DMS79 treated with DMSO at 0.1 percent for 48 hours (cell line): Measurements from ENCODE around the gene DNAJC4.

ENCODE experiments used
- DNase-seq: peaks from one replicate; lab custom pipeline; 2025; lab: John Stamatoyannopoulos, UW

Gene DNAJC4

GRCh38 chr11:64259533-64260067 is 29.3 kb downstream of the DNAJC4 start:
- DNase-seq, result no peak

- DNase-seq, result no peak
Observed at GRCh38 chr11:64260147-64260708, 29.9 kb downstream of the DNAJC4 start.

GRCh38 chr11:64261556-64262080 is 31.3 kb downstream of the DNAJC4 start:
- no peak for DNase-seq

GRCh38 chr11:64262271-64263002 is 32.1 kb downstream of the DNAJC4 start:
- no peak for DNase-seq

GRCh38 chr11:64263021-64263946 is 32.9 kb downstream of the DNAJC4 start:
- DNase-seq, result no peak

GRCh38 chr11:64263947-64264317 is 33.6 kb downstream of the DNAJC4 start:
- no peak for DNase-seq

- no peak for DNase-seq
Observed at GRCh38 chr11:64264371-64264852, 34.1 kb downstream of the DNAJC4 start.

- no peak for DNase-seq
Observed at GRCh38 chr11:64265176-64266160, 35.1 kb downstream of the DNAJC4 start.

- DNase-seq, result no peak
Observed at GRCh38 chr11:64266339-64266738, 36.0 kb downstream of the DNAJC4 start.

GRCh38 chr11:64267207-64267945 is 37.0 kb downstream of the DNAJC4 start:
- DNase-seq, result peak; percentile 78

GRCh38 chr11:64268025-64268892 is 37.9 kb downstream of the DNAJC4 start:
- DNase-seq, result peak; percentile 30

GRCh38 chr11:64268893-64269539 is 38.7 kb downstream of the DNAJC4 start:
- no peak for DNase-seq

- peak; percentile 97 for DNase-seq
Observed at GRCh38 chr11:64269540-64270220, 39.3 kb downstream of the DNAJC4 start.

GRCh38 chr11:64275031-64275800 is 44.9 kb downstream of the DNAJC4 start:
- no peak for DNase-seq

- DNase-seq, result no peak
Observed at GRCh38 chr11:64275841-64276240, 45.5 kb downstream of the DNAJC4 start.

GRCh38 chr11:64276653-64277431 is 46.5 kb downstream of the DNAJC4 start:
- no peak for DNase-seq
